CD4-positive, alpha-beta T cell treated with Interferon alpha-2 for 1 hour (primary cell): ENCODE measurements around the gene SHC2.
"Not testable (repeated sequence)": the region's sequence is repeated elsewhere in the genome, so short reads cannot be mapped to it uniquely, and the experiment has no call there.

ENCODE experiments used
- DNase-seq, 2 donors: peaks; one replicate each; pipeline ENCODE4 v3.0.0-alpha.2; 2020 to 2022

Gene SHC2

DNA sequence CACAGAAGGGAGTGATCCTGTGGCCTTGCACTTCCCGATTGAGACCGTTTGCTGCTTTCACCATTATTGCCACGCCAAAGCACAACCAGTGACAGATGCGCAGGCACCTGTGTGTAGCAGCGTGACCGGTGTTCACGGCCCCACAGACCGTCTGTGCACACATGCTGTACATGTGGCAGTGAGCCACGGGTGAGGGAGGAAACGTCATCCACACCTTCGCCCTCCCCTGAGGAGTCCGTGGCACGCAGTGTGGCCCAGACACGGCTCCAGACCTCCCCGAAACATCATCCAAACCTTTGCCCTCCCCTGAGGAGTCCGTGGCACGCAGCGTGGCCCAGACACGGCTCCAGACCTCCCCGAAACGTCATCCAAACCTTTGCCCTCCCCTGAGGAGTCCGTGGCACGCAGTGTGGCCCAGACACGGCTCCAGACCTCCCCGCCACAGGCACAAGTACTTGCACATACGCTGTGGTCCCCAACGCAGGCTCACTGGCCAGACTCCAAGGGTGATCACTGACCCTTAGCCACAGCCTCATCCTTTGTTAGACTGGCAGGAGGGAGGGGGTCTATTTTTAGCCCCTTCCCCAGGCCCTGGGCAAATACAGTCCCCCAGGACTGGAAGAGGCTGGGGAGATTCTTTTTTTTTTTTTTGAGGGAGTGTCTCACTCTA, 7.9 kb upstream of the SHC2 start:
- no peak for DNase-seq

DNA sequence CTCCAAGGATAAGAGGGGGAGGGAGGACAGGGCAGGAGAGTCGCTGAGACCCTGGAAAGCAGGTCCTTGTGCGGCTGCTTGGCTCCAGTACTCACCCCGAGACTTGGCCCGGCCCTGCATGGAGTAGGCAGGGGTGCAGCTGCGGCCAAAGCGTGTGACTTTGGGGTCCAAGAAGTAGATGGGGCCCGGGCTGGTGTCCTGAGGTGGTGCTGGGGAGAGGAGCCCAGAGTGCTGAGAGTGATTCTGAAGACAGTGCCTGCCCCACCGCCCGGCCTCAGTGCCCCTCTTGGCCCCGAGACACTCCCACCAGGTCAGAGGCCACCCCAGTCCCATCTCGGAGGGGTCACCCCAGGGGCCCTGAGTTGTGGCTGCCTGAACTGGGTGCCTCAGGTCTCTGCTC, 6.7 kb upstream of the SHC2 start:
- DNase-seq = no peak

DNA sequence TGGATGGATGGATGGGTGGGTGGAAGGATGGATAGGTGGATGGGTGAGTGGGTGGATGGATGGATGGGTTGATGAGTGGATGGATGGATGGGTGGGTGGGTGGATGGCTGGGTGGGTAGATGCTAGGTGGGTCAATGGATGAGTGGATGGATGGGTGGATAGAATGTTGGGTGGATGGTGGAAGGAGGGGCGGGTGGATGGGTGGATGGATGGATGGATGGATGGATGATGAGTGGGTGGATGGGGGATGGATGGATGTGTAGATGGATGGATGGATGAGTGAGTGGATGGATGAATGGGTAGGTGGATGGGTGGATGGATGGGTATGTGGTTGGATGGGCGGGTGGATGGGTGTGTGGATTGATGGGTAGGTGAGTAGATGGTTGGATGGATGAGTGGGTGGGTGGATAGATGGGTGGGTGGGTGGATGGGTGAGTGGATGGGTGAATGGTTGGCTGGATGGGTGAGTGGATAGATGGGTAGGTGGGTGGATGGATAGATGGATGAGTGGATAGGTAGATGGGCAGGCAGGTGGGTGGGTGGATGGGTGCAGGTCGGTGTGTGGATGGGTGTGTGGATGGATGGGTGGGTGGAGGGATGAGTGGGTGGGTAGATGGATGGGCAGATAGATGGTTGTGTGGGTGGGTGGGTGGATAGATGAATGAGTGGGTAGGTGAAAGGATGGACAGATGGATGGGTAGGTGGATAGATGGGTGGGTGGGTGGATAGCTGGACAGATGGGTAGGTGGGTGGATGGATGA, 4.4 kb upstream of the SHC2 start:
- no peak for DNase-seq

DNA sequence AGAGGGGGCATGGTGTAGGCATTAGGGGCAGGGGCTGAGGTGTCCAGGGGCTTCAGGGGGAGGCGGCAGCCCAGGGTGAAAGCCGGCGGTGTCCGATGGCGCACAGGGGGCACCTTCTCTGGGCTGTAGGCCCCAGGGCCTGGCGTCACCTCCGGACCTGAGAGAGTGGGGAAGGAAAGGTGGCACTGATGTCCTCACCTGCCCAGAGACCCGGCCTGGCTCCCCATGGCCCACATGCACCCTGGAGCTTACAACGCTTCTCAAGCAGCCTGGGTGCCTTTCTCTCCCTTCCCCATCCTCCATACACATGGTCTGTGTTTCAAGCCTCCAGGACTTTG, 3.3 kb upstream of the SHC2 start:
- no peak for DNase-seq

DNA sequence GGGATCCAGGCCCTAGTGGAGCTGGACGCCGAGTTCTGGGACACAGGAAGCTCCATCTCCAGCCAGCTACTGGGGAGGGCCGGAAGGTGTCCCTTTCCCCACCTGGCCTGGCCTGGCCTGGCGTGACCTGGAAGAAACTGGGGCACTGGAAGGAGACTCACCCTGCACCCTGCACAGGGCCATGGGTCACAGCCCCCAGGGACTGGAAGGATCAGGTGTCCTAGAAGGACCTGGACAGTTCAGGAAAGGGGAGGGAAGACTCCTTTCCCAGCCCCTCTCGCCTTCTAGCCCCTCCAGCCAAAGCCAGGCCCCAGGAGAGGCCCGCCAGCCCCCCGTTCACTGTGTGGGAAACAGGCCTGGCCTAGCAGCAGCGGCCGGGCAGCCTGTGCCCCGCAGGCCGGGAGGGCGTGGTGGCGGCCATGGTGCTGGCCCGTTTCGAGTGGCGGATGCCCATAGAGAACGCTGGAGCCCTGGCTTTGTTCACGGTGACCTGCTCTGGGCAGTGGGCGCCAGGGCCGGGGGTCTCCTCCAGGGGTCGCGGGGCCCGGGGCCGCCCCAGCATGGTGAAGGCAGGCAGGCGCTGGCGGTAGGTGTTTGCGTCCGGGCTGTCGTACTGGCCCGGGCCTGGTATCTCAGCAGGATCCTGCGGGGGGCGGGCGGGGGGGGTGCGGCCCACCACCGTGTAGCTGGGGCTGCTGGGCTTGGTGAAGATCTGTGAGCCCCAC, 2.8 kb upstream of the SHC2 start:
- no peak for DNase-seq

DNA sequence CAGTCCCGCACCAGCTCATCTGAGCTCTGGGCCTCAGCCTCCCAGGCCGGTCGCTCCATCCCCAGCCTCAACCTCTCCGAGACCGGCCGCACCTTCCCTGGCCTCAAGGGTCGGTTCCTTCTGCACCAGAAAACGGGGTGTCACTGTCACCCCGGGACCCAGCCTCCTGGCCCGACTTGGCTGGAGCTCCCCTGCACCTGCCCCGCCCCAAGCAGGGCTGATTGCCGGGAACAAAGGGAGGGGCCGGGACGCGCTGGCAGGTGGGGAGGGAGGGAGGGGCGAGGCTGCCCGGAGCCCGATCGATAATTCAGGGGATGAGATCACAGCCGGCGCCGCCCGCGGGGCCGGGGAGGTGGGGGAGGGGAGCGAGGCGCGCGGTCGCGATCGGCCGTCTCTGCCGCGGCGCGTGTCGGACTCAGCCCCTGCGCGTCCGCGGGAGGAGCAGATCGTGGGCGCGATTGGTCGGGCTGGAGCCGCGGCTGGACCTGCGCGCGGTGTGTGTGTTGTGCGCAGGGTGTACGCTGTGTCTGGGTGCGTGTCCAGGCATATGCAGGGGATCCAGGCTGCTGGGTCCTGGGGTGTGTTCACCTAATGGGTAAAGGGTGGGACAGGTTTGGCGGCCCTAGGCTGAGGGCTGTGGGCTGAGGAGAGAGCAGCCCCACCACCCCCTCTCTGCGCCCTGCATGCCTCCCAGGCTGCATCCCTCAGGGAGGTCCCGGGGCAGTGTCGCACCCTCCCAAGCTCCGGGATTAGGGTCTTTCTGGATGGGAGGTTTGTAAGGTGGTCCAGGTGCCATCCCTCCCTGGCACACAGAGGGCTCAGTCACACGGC, 1.1 kb upstream of the SHC2 start:
- no peak for DNase-seq

DNA sequence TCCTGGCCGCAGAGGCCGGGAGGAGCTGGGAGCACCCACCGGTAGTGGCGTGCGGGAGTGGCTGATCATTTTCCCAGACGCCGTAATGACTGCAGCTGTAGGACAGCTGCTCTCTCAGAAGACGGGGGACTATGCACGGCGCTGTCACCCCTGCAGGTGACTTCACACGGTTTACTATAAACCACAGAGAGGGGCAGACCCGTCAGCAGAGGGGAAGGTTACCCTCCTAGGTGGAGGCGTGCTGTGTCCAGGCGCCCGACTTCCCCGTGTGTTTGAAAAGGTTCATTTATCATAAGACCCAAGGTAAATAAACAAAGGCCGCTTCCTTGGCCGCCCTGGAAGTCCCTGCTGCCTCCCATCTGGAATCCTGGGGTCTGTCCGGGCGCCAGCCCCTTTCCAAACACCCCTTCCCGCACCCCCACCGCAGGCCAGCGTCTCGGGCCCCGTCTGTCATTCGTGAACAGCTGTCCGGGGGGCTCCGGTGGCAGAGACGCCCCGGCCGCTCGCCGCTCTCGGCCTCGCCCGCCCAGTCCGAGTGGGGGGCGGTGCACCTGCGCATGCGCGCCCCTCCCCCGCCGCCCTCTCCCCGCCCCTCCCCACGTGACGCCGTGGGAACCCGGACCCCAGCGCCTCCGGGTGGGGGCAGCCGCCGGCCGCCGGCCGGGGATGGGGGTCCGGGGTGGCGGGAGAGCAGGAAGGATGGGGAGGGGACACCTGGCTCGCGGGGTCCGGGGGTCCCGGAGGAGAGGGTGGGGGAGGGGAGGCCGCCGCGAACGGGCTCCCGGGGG, 915 bp downstream of the SHC2 start:
- no peak for DNase-seq

DNA sequence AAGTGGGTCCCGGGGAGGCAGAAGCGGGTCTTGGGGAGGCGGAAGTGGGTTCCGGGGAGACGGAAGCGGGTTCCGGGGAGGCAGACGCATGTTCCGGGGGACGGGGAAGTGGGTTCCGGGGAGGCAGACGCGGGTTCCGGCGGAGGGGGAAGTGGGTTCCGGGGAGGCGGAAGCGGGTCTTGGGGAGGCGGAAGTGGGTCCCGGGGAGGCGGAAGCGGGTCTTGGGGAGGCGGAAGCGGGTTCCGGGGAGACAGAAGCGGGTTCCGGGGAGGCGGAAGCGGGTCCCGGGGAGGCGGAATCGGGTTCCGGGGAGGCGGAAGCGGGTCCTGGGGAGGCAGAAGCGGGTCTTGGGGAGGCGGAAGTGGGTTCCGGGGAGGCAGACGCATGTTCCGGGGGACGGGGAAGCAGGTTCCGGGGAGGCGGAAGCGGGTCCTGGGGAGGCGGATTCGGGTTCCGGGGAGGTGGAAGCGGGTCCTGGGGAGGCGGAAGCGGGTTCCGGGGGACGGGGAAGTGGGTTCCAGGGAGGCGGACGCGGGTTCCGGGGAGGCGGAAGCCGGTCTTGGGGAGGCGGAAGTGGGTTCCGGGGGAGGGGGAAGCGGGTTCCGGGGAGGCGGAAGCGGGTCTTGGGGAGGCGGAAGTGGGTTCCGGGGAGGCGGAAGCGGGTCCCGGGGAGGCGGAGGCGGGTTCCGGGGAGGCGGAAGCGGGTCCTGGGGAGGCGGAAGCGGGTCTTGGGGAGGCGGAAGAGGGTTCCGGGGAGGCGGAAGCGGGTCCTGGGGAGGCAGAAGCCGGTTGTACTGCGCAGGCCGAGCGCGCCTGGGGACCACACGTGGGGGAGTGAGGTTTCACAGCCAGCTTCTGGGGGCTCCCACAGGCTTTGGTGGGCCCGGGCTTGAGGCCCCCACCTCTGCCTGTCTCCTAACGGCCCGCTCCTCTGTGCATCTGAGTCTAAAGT, 2.5 kb downstream of the SHC2 start:
- DNase-seq = no peak

DNA sequence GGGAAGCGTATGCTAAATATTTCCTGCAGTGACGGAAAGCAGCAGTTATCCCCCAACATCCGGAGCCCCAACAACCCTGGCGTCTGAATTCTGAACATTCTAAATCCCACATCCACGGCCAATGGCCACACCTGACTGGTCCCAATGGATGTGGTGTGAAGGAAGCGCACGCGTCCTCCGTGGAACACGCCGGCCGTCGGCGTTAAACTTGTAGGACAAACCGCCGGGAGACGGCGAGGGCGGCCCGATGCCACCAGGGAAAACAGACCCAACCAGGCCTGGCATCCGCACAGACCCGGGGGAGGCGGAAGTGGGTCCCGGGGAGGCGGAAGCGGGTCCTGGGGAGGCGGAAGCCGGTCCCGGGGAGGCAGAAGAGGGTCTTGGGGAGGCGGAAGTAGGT, 3.2 kb downstream of the SHC2 start:
- DNase-seq = no peak

DNA sequence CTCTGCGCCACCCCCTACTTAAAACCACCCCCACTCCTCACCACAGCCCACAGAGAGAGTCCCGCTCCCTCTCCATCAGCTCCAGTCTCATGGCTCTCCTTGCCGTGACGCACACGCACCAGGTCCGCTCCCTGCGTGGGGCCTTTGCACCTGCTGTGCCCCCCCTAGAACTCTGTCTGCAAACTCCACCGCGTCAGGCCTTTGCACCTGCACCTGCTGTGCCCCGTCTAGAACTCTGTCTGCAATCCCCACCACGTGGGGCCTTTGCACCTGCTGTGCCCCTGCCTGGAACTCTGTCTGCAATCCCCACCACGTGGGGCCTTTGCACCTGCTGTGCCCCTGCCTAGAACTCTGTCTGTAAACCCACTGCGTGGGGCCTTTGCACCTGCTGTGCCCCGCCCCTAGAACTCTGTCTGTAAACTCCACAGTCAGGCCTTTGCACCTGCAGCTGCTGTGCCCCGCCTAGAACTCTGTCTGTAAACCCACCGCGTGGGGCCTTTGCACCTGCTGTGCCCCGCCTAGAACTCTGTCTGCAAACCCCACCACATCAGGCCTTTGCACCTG, 4.2 kb downstream of the SHC2 start:
- DNase-seq = no peak

DNA sequence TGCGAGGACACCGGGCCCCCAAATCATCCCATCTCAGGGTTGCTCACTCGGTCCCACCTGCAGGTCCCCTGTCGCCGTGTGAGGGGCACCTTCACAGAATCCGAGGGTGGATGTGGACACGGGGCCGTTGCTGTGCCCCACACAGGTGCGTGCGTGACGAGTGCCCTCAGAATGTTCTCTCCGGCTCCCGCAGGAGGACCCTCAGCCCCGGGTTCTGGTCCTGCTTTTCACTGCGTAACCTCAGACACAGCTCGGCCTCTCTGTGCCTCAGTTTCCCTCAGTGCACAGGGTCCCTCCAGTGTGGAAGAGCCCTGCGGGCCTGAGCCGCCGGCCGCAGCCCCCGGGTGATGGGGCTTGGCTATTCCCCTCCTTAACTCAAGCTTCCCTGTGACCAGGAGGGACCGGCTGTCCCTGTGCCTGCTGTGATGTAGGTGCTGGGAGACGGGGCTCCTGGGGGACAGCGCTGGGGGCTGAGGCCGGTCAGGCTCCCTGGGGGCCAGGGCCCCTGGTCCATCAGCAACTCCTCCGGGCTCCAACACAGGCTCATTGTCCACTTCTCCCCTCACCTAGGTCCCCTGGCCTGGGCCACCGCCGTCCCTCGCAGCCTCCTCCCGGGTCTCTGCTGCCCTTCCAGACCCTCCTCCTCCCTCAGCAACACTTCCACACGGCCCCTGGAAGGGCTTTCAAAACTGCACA, 4.8 kb downstream of the SHC2 start:
- no peak for DNase-seq

DNA sequence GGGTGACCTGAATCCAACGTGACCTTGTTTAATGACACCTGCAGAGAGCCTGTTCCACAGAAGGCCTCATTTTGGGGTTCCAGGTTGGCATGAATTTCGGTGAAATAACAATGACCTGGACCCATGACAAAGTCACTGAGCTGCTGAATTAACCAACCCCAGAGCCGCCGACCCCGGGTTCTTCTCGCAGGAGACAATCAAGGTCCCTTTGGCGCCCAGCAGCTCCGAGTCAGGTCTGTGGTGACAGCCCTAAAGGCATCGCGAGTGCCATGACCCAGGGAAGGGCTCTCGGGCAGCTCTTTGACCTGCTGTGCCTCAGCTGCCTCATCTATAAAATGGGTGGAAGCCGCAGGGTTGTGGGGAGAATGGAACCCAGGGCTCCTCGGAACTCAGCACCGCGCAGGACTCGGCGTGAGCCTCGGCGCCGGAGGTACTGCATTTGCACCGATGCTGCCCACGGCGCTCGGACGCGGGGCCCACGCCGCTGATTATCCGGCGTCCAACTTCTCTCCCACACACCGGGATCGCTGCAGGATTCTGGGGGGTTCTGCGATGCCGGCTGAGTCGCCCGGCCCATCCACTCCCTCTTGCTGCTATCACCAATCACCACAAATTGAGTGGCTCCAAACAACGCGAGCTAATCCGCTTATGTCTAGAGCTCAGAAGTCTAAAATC, 5.7 kb downstream of the SHC2 start:
- DNase-seq = no peak

DNA sequence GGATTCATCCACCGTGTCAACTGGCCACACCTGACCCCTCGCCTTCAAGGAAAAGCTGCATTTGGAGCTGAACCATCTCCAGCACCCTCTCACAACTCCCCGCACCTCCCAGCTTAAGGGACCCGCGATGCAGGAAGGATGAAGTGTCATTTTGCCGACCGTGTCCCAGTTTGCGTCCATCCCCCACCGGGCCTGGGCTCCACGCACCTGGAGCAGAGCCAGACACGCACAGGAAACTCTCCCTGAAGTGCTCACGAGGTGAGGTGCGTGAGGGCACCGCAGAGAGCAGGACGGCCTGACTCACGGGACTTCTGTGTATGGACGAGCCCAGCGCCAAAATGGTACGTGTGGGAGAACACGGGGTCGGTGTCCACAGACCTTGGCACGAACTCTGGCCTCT, 7.2 kb downstream of the SHC2 start:
- DNase-seq = no peak

DNA sequence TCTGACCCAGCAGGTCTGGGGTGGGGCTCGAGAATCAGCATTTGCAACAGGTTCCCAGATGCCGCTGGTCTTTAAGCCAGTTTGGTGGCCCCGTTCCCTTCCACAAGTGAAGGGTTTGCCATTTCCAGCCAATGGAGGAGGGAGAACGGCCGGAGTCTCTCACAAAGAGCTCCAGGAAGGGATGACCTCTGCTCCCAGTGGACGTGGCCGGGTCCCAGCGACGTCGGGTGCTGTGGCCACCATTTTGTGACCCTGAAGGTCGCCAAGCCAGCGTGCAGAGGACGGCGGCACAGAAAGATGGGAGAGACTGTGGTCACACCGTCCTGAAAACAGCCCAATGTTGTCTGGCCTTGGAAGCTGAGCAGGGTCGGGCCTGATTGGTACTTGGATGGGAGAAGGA, 8.0 kb downstream of the SHC2 start:
- DNase-seq = no peak

DNA sequence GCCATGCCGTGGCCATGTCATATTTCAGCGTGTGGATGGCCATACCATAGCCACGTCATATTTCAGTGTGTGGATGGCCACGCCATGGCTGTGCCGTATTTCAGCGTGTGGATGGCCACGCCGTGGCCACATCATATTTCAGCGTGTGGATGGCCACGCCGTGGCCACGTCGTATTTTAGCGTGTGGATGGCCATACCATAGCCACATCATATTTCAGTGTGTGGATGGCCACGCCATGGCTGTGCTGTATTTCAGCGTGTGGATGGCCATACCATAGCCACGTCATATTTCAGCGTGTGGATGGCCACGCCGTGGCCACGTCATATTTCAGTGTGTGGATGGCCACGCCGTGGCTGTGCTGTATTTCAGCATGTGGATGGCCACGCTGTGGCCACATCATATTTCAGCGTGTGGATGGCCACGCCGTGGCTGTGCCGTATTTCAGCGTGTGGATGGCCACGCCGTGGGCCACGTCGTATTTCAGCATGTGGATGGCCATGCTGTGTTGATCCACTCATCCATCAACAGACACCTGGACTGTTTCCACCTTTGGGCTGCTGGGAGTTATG, 9.8 kb downstream of the SHC2 start:
- not testable (repeated sequence) for DNase-seq

DNA sequence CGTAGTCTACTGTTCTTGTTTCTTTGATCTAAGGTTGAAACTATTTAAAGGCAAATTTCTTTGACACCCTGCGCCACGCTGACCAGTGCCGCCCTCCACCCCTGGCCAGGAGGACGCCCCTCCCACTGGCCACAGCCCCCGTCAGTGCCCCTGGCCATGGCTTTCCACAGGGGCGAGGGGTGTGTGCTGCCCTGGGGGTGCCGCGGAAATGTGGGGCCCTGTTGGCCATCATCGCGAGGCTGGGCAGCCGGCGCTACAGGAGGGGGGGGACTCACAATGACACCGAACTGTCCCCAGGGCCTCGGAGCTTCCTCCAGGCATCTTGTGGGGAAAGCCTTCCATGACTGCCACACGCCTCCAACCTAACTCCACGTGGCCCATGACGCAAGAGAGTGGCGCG, 10.9 kb downstream of the SHC2 start:
- no peak for DNase-seq

DNA sequence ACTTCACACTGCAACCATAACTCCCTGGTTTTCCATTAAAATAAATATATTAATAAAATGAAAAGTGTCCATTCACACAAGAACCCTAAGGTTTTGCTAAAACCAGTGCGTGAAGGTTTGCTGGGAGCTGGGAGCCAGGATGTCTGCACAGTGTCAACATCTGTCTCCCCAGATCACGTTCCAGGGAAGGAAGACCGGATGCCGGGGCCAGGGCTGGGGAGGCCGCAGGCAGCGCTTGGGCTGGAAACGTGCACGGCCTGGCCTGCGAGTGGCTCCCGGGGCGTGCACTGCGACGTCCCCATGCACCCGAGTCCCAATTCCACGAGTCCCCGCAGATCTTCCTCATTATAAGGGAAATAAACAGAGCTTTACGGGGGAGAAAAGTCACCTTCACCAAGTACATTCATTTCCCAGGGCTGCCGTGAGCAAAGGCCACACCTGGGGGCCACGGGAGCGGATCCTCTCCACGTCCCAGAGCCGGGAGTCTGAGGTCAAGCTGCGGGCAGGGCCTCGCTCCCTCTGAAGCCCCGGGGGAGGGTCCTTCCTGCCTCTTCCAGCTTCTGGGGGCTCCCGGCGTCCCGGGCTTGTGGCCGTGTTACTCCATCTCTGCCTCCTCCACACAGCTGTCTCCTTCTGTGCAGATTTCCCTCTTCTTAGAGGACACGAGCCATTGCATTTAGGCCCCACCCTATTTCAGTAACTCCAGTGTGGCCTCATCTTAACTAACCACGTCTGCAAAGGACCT, 12.8 kb downstream of the SHC2 start:
- no peak for DNase-seq

DNA sequence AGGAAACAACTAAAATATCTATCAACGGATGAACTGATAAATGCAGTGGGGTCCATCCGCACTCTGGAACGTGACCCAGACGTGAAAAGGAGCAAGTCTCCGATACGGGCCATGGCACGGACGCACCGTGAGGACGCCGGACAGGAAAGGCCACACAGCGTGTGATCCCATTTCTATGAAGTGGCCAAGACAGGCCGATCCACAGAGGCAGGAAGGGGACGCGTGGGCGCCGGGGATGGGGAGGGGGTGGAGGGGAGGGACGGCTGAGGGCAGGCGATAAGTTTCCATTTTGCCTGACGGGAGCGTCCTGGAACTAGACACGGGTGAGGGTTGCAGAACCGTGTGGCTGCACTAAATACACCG, 13.8 kb downstream of the SHC2 start:
- DNase-seq = no peak
